HCT116 (cell line): Measurements from ENCODE around the gene RHOBTB1. TPM values are rescaled to one million over a fixed set of nuclear protein-coding genes. Genes with fewer than 3 reads are reported as not detected.

Experiments used
- ATAC-seq: fragments of 200-7000 bp; cut with Tn5 transposase; 2 replicates; pipeline ENCODE4 v1.9.1; 2020; ENCODE audit warnings: mild to moderate bottlenecking, moderate library complexity
- BruUV-seq: library from RNA; stranded (reverse); fragments of 400-500 nt; replicated peaks from 2 replicates; lab custom pipeline; 2021; lab: Mats Ljungman, UMichigan
- CTCF ChIA-PET: fragments of 300-600 bp; sonication (Branson Sonifier 250); formaldehyde crosslinking; loops from one replicate; lab custom pipeline; 2021; ENCODE audit warnings: antibody characterized with exemption; lab: Charles Lee
- POLR2A ChIA-PET: fragments of 300-600, 350-600 bp; sonication (Branson Sonifier 250); formaldehyde crosslinking; loops from one replicate; lab custom pipeline; 2021; ENCODE audit warnings: antibody characterized with exemption; lab: Charles Lee
- RAD21 ChIA-PET, 2 experiments: fragments of 300-600 bp; sonication (Branson Sonifier 250); formaldehyde crosslinking; loops; one replicate each; lab custom pipeline; 2023; ENCODE audit warnings: low total read pairs in 2 of 2; ENCODE audit not compliant: uncharacterized antibody in 2 of 2, unreplicated experiment in 2 of 2, low non-redundant PET in 1 of 2; lab: Charles Lee
- DNase-seq: peaks from one replicate; pipeline ENCODE4 v3.0.0-alpha.2; 2010; ENCODE audit warnings: low read depth, low spot score
- H2AFZ ChIP-seq: fragments of 200-600 bp; shearing (Covaris generic), sonication (generic); 2 replicates; pipeline ENCODE4 v1.6.1; 2017; ENCODE audit warnings: low read depth, mixed run types, mixed read lengths, antibody characterized with exemption, low read length; ENCODE audit not compliant: poor library complexity, severe bottlenecking
- H3K27ac ChIP-seq: 2 replicates; pipeline ENCODE4 v1.5.1; 2012; ENCODE audit warnings: low read depth, low read length
- H3K27me3 ChIP-seq: fragments of 200-600 bp; sonication (generic); 2 replicates; pipeline ENCODE4 v1.6.1; 2016; ENCODE audit warnings: mixed run types, low read length, mixed read lengths; ENCODE audit not compliant: insufficient read depth
- H3K36me3 ChIP-seq, 2 experiments: fragments of 200-500 bp in 1 of 2; fragments of 200-600 bp in 1 of 2; sonication (Bioruptor generic) in 1 of 2; sonication (generic) in 1 of 2; 2 replicates each; pipeline versions ENCODE4 v1.5.1 to v1.6.1; 2014 to 2016; ENCODE audit warnings: low read length in 2 of 2, inconsistent platforms in 1 of 2, mixed read lengths in 1 of 2, mixed run types in 1 of 2; ENCODE audit not compliant: insufficient read depth in 2 of 2, control insufficient read depth in 1 of 2
- H3K4me1 ChIP-seq, 2 experiments: fragments of 200-600 bp in 1 of 2; sonication (generic) in 1 of 2; 2 replicates each; pipeline versions ENCODE4 v1.5.1 to v1.6.1; 2012 to 2017; ENCODE audit warnings: low read length in 2 of 2, inconsistent platforms in 1 of 2, mild to moderate bottlenecking in 1 of 2, mixed read lengths in 1 of 2, mixed run types in 1 of 2, moderate library complexity in 1 of 2; ENCODE audit not compliant: insufficient read depth in 2 of 2, control insufficient read depth in 1 of 2
- H3K4me2 ChIP-seq: fragments of 200-600 bp; sonication (generic); 2 replicates; pipeline ENCODE4 v1.6.1; 2017; ENCODE audit warnings: mixed run types, low read length, mixed read lengths
- H3K4me3 ChIP-seq, 2 experiments: fragments of 200-600 bp in 1 of 2; sonication (generic) in 1 of 2; replicated peaks in 1 of 2; 2 replicates each; pipeline ENCODE4 v1.5.1; 2011 to 2016; ENCODE audit warnings: low read length in 2 of 2, control low read depth in 1 of 2, low read depth in 1 of 2, mild to moderate bottlenecking in 1 of 2, mixed read lengths in 1 of 2, mixed run types in 1 of 2
- H3K79me2 ChIP-seq: fragments of 200-600 bp; sonication (generic); 2 replicates; pipeline ENCODE4 v1.6.1; 2017; ENCODE audit warnings: mild to moderate bottlenecking, mixed run types, low read length, moderate library complexity, mixed read lengths; ENCODE audit not compliant: insufficient read depth
- H3K9ac ChIP-seq: fragments of 200-600 bp; sonication (generic); 2 replicates; pipeline ENCODE4 v1.6.1; 2016; ENCODE audit warnings: low read length, mixed read lengths
- H3K9me2 ChIP-seq: fragments of 200-600 bp; sonication (generic), shearing (Covaris generic); 2 replicates; pipeline ENCODE4 v1.6.1; 2017; ENCODE audit warnings: mixed run types, mild to moderate bottlenecking, moderate library complexity; ENCODE audit not compliant: insufficient read depth
- H3K9me3 ChIP-seq, 2 experiments: fragments of 200-500 bp in 1 of 2; fragments of 200-600 bp in 1 of 2; sonication (Bioruptor generic) in 1 of 2; sonication (generic) in 1 of 2; 2 replicates each; pipeline ENCODE4 v1.6.1; 2014 to 2017; ENCODE audit warnings: low read length in 2 of 2, mixed read lengths in 2 of 2, inconsistent platforms in 1 of 2, low read depth in 1 of 2, mild to moderate bottlenecking in 1 of 2, mixed run types in 1 of 2, moderate library complexity in 1 of 2; ENCODE audit not compliant: control insufficient read depth in 1 of 2, insufficient read depth in 1 of 2
- H4K20me1 ChIP-seq: fragments of 200-600 bp; sonication (generic), shearing (Covaris generic); 2 replicates; pipeline ENCODE4 v1.6.1; 2017; ENCODE audit warnings: mixed run types, mild to moderate bottlenecking, moderate library complexity; ENCODE audit not compliant: insufficient read depth
- SRF ChIP-seq: IDR thresholded peaks from 2 replicates; pipeline ENCODE4 v1.6.1; 2012; ENCODE audit warnings: low read depth
- intact Hi-C: fragments of 100-400 bp; cut with micrococcal nuclease; formaldehyde crosslinking; loops from 2 replicates; pipeline ENCODE4 v1.10.0; 2022
- total RNA-seq: library from RNA; stranded (reverse); gene quantifications from one replicate; pipeline ENCODE4 v1.2.1, GENCODE V29; 2021; ENCODE audit not compliant: unreplicated experiment
- TF ChIP-seq, protein P1 (sequence below): IDR thresholded peaks from 2 replicates; pipeline ENCODE4 v1.6.1; 2012
- TF ChIP-seq, protein P2 (sequence below): IDR thresholded peaks from 2 replicates; pipeline ENCODE4 v1.6.1; 2012

Gene RHOBTB1
- total RNA-seq, 1 experiment from 2014 or later = 1.6 TPM

DNA sequence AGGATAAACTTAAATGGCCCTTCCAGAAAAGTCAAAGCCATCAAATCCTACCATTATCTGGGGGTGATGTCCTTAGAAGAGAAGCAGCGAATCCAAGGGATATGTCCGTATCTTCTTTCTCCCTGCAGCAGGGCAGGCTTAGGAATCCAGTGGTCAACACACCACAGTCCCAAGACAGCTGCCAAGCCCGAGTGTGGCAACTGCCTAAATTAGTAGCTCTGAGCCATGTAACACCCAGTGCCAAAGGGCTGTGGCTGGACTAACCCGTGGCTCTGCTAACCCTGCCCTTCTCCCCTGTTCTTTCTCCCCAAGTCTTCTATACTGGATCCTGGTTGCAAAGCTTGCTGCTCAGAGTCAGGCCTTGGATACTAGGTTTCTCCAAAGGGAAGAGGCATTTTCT lies 90.9 kb downstream of the RHOBTB1 start:
- no peak overlapping the region for H3K4me3 ChIP-seq
- H2AFZ ChIP-seq = no peak overlapping the region
- no peak for DNase-seq
- H3K27me3 ChIP-seq = no peaks in the 10 kb centered on the region
- H3K9me2 ChIP-seq = no peaks in the 10 kb centered on the region
- no peaks in the 10 kb centered on the region for H3K36me3 ChIP-seq
- H3K4me1 ChIP-seq = no peaks in the 10 kb centered on the region
- ATAC-seq = no peak
- no peak overlapping the region for H3K9ac ChIP-seq
- no TSS peak for BruUV-seq
- TF ChIP-seq SRF = no peak
- TF ChIP-seq, all 23 proteins: peak for 0
- H3K9me3 ChIP-seq = no peaks in the 10 kb centered on the region
- no peaks in the 10 kb centered on the region for H4K20me1 ChIP-seq
- H3K27ac ChIP-seq = no peak overlapping the region
- CTCF ChIA-PET = no interaction called here
- intact Hi-C loops = no loop called here
- H3K79me2 ChIP-seq = no peaks in the 10 kb centered on the region
- H3K4me2 ChIP-seq = no peak overlapping the region
- RAD21 ChIA-PET = no interaction called here
- POLR2A ChIA-PET = no interaction called here

GRCh38 chr10:60849740-60850139 lies 94.2 kb downstream of the RHOBTB1 start:
- DNase-seq = no peak
- no peaks in the 10 kb centered on the region for H3K27me3 ChIP-seq
- no peaks in the 10 kb centered on the region for H4K20me1 ChIP-seq
- H3K9ac ChIP-seq = no peak overlapping the region
- no peak overlapping the region for H3K27ac ChIP-seq
- H3K4me3 ChIP-seq = no peak overlapping the region
- H2AFZ ChIP-seq = no peak overlapping the region
- no peak for ATAC-seq
- H3K36me3 ChIP-seq = no peaks in the 10 kb centered on the region
- no peak for TF ChIP-seq SRF
- TF ChIP-seq, protein P1, sequence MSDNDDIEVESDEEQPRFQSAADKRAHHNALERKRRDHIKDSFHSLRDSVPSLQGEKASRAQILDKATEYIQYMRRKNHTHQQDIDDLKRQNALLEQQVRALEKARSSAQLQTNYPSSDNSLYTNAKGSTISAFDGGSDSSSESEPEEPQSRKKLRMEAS = no peak
- TF ChIP-seq, protein P2, sequence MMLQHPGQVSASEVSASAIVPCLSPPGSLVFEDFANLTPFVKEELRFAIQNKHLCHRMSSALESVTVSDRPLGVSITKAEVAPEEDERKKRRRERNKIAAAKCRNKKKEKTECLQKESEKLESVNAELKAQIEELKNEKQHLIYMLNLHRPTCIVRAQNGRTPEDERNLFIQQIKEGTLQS = no peak
- ChIA-PET POLR2A (no interaction called here), CTCF (no interaction called here), RAD21 (no interaction called here)
- H3K79me2 ChIP-seq = no peaks in the 10 kb centered on the region
- intact Hi-C loops = no loop called here
- BruUV-seq = no TSS peak
- H3K4me2 ChIP-seq = no peak overlapping the region
- no peaks in the 10 kb centered on the region for H3K9me2 ChIP-seq
- no peaks in the 10 kb centered on the region for H3K9me3 ChIP-seq
- H3K4me1 ChIP-seq = peaks cover 0 to 9% of the 10 kb centered on the region in 2 experiments; a peak in 2 of 4 replicates
